ENCODE data around the gene BMAL2. TPM values are rescaled to one million over a fixed set of nuclear protein-coding genes. Genes with fewer than 3 reads are reported as not detected.

BMAL2 gene
- total RNA-seq (10 to 100 TPM; 21.6 to 22.4 TPM), polyA plus RNA-seq (0.10 TPM)

GRCh38 chr12:27332714-27333402, at the start of gene BMAL2:
Gene BMAL2 (plus strand): TSS chr12:27332836. CDS start chr12:27333073, 237 bp downstream.
- H3K4me1 ChIP-seq (ENCODE audit: insufficient read depth, low read length) = peaks cover 11% of the 10 kb centered on the region
- no peaks in the 10 kb centered on the region for H3K36me3 ChIP-seq (ENCODE audit: insufficient read depth, low read length)
- no peak within 1 kb of the TSS for H3K27ac ChIP-seq (ENCODE audit: low read depth, low read length)
- ChIA-PET POLR2A (no interaction called here), CTCF (no interaction called here)
- peaks cover 18 to 24% (median 22%) of the 10 kb centered on the region in 3 donors for H3K4me1 Mint-ChIP-seq
- H3K4me3 Mint-ChIP-seq = peak within 1 kb of the TSS; percentile 82 to 90 (median 85)
- no peaks in the 10 kb centered on the region for H3K9me3 ChIP-seq (ENCODE audit: low read length)
- no peaks in the 10 kb centered on the region for H3K9me3 Mint-ChIP-seq
- peaks cover 29% of the 10 kb centered on the region for H3K27me3 ChIP-seq (ENCODE audit: insufficient read depth, low read length, poor library complexity, severe bottlenecking)
- H3K4me3 ChIP-seq (ENCODE audit: low read length) = peak within 1 kb of the TSS; percentile 48
- H3K27me3 Mint-ChIP-seq = peaks cover 25 to 51% of the 10 kb centered on the region in 2 donors
- peaks cover 0 to 2% (median under 1%) of the 10 kb centered on the region in 3 donors for H3K36me3 Mint-ChIP-seq
- peak within 1 kb of the TSS in 3 of 8 donors; percentile 26 to 84 (median 61) for H3K27ac Mint-ChIP-seq
- DNase-seq = peak in 4 of 5 donors; percentile 5 to 23 (median 12)

GRCh38 chr12:27284021-27284420, 48.6 kb upstream of the BMAL2 start:
- Mint-ChIP-seq H3K27me3 (no peaks in the 10 kb centered on the region), H3K4me3 (no peak overlapping the region), H3K27ac (no peak overlapping the region), H3K36me3 (peaks cover 0 to 8% (median 0%) of the 10 kb centered on the region in 3 donors), H3K4me1 (peaks cover 3 to 13% (median 3%) of the 10 kb centered on the region in 3 donors), H3K9me3 (no peaks in the 10 kb centered on the region)
- H3K9me3 ChIP-seq (ENCODE audit: low read length) = no peaks in the 10 kb centered on the region
- no peak overlapping the region for H3K4me3 ChIP-seq (ENCODE audit: low read length)
- H3K4me1 ChIP-seq (ENCODE audit: insufficient read depth, low read length) = no peaks in the 10 kb centered on the region
- DNase-seq = no peak
- POLR2A ChIA-PET = no interaction called here
- CTCF ChIA-PET = no interaction called here
- no peaks in the 10 kb centered on the region for H3K27me3 ChIP-seq (ENCODE audit: insufficient read depth, low read length, poor library complexity, severe bottlenecking)
- H3K36me3 ChIP-seq (ENCODE audit: insufficient read depth, low read length) = no peaks in the 10 kb centered on the region
- H3K27ac ChIP-seq (ENCODE audit: low read depth, low read length) = no peak overlapping the region

- Mint-ChIP-seq H3K9me3 (no peaks in the 10 kb centered on the region), H3K4me3 (no peak overlapping the region), H3K4me1 (peaks cover 3 to 13% (median 3%) of the 10 kb centered on the region in 3 donors), H3K36me3 (peaks cover 0 to 8% (median 0%) of the 10 kb centered on the region in 3 donors), H3K27me3 (no peaks in the 10 kb centered on the region), H3K27ac (no peak overlapping the region)
- H3K4me3 ChIP-seq (ENCODE audit: low read length) = no peak overlapping the region
- no peak for DNase-seq
- no peaks in the 10 kb centered on the region for H3K27me3 ChIP-seq (ENCODE audit: insufficient read depth, low read length, poor library complexity, severe bottlenecking)
- POLR2A ChIA-PET = no interaction called here
- H3K4me1 ChIP-seq (ENCODE audit: insufficient read depth, low read length) = no peaks in the 10 kb centered on the region
- no peak overlapping the region for H3K27ac ChIP-seq (ENCODE audit: low read depth, low read length)
- CTCF ChIA-PET = interaction anchor here (0.8 kb wide), 1 partner anchor 433 kb away, joined by 3 read pairs; no protein-coding TSS in a partner anchor
- H3K36me3 ChIP-seq (ENCODE audit: insufficient read depth, low read length) = no peaks in the 10 kb centered on the region
- H3K9me3 ChIP-seq (ENCODE audit: low read length) = no peaks in the 10 kb centered on the region
Observed at GRCh38 chr12:27284751-27285150, 47.9 kb upstream of the BMAL2 start.

- Mint-ChIP-seq H3K27me3 (no peaks in the 10 kb centered on the region), H3K27ac (no peak overlapping the region), H3K36me3 (peaks cover 0 to 7% (median 0%) of the 10 kb centered on the region in 3 donors), H3K9me3 (no peaks in the 10 kb centered on the region), H3K4me1 (peaks cover 3 to 13% (median 4%) of the 10 kb centered on the region in 3 donors), H3K4me3 (no peak overlapping the region)
- Histone ChIP-seq H3K27me3 (ENCODE audit: insufficient read depth, low read length, poor library complexity, severe bottlenecking) (no peaks in the 10 kb centered on the region), H3K27ac (ENCODE audit: low read depth, low read length) (no peak overlapping the region), H3K9me3 (ENCODE audit: low read length) (no peaks in the 10 kb centered on the region), H3K4me3 (ENCODE audit: low read length) (no peak overlapping the region), H3K4me1 (ENCODE audit: insufficient read depth, low read length) (no peaks in the 10 kb centered on the region), H3K36me3 (ENCODE audit: insufficient read depth, low read length) (no peaks in the 10 kb centered on the region)
- ChIA-PET POLR2A (no interaction called here), CTCF (interaction anchor here (0.8 kb wide), 1 partner anchor 434 kb away, joined by 3 read pairs; no protein-coding TSS in a partner anchor)
- no peak for DNase-seq
Observed at GRCh38 chr12:27285403-27285802, 47.2 kb upstream of the BMAL2 start.

- POLR2A ChIA-PET = no interaction called here
- Mint-ChIP-seq H3K4me3 (no peak overlapping the region), H3K27ac (peak overlapping the region in 1 of 8 donors; percentile 67), H3K36me3 (peaks cover 0 to 3% (median 0%) of the 10 kb centered on the region in 3 donors), H3K27me3 (no peaks in the 10 kb centered on the region), H3K9me3 (no peaks in the 10 kb centered on the region), H3K4me1 (peaks cover 6 to 9% (median 8%) of the 10 kb centered on the region in 3 donors)
- DNase-seq = no peak
- no peaks in the 10 kb centered on the region for H3K27me3 ChIP-seq (ENCODE audit: insufficient read depth, low read length, poor library complexity, severe bottlenecking)
- no peaks in the 10 kb centered on the region for H3K4me1 ChIP-seq (ENCODE audit: insufficient read depth, low read length)
- CTCF ChIA-PET = no interaction called here
- H3K27ac ChIP-seq (ENCODE audit: low read depth, low read length) = no peak overlapping the region
- no peak overlapping the region for H3K4me3 ChIP-seq (ENCODE audit: low read length)
- H3K9me3 ChIP-seq (ENCODE audit: low read length) = no peaks in the 10 kb centered on the region
- H3K36me3 ChIP-seq (ENCODE audit: insufficient read depth, low read length) = no peaks in the 10 kb centered on the region
Observed at GRCh38 chr12:27289414-27289813, 43.2 kb upstream of the BMAL2 start.

- no peak for DNase-seq
- no peak overlapping the region for H3K4me3 Mint-ChIP-seq
- no peaks in the 10 kb centered on the region for H3K9me3 Mint-ChIP-seq
- Histone ChIP-seq H3K27me3 (ENCODE audit: insufficient read depth, low read length, poor library complexity, severe bottlenecking) (no peaks in the 10 kb centered on the region), H3K9me3 (ENCODE audit: low read length) (no peaks in the 10 kb centered on the region), H3K4me3 (ENCODE audit: low read length) (no peak overlapping the region), H3K36me3 (ENCODE audit: insufficient read depth, low read length) (no peaks in the 10 kb centered on the region), H3K4me1 (ENCODE audit: insufficient read depth, low read length) (no peaks in the 10 kb centered on the region), H3K27ac (ENCODE audit: low read depth, low read length) (no peak overlapping the region)
- ChIA-PET POLR2A (no interaction called here), CTCF (no interaction called here)
- peak overlapping the region in 1 of 8 donors; percentile 38 for H3K27ac Mint-ChIP-seq
- peaks cover 2 to 9% (median 8%) of the 10 kb centered on the region in 3 donors for H3K4me1 Mint-ChIP-seq
- no peaks in the 10 kb centered on the region for H3K27me3 Mint-ChIP-seq
- H3K36me3 Mint-ChIP-seq = peaks cover 0 to 3% (median 1%) of the 10 kb centered on the region in 3 donors
Observed at GRCh38 chr12:27290501-27291168, 42.0 kb upstream of the BMAL2 start.

GRCh38 chr12:27291862-27292261, 40.8 kb upstream of the BMAL2 start:
- H3K4me1 ChIP-seq (ENCODE audit: insufficient read depth, low read length) = no peaks in the 10 kb centered on the region
- ChIA-PET CTCF (no interaction called here), POLR2A (no interaction called here)
- Mint-ChIP-seq H3K4me1 (peaks cover 2 to 8% (median 4%) of the 10 kb centered on the region in 3 donors), H3K4me3 (no peak overlapping the region), H3K27me3 (no peaks in the 10 kb centered on the region), H3K9me3 (no peaks in the 10 kb centered on the region), H3K36me3 (peaks cover 0 to 3% (median 2%) of the 10 kb centered on the region in 3 donors), H3K27ac (no peak overlapping the region)
- H3K9me3 ChIP-seq (ENCODE audit: low read length) = no peaks in the 10 kb centered on the region
- no peak overlapping the region for H3K27ac ChIP-seq (ENCODE audit: low read depth, low read length)
- no peak overlapping the region for H3K4me3 ChIP-seq (ENCODE audit: low read length)
- no peaks in the 10 kb centered on the region for H3K36me3 ChIP-seq (ENCODE audit: insufficient read depth, low read length)
- no peaks in the 10 kb centered on the region for H3K27me3 ChIP-seq (ENCODE audit: insufficient read depth, low read length, poor library complexity, severe bottlenecking)
- no peak for DNase-seq

- H3K4me3 Mint-ChIP-seq = no peak overlapping the region
- H3K27me3 ChIP-seq (ENCODE audit: insufficient read depth, low read length, poor library complexity, severe bottlenecking) = no peaks in the 10 kb centered on the region
- CTCF ChIA-PET = no interaction called here
- no peak for DNase-seq
- no peaks in the 10 kb centered on the region for H3K27me3 Mint-ChIP-seq
- no peak overlapping the region for H3K27ac ChIP-seq (ENCODE audit: low read depth, low read length)
- peaks cover 2 to 8% (median 4%) of the 10 kb centered on the region in 3 donors for H3K4me1 Mint-ChIP-seq
- H3K4me1 ChIP-seq (ENCODE audit: insufficient read depth, low read length) = no peaks in the 10 kb centered on the region
- POLR2A ChIA-PET = no interaction called here
- H3K36me3 ChIP-seq (ENCODE audit: insufficient read depth, low read length) = no peaks in the 10 kb centered on the region
- H3K27ac Mint-ChIP-seq = no peak overlapping the region
- H3K9me3 ChIP-seq (ENCODE audit: low read length) = no peaks in the 10 kb centered on the region
- no peaks in the 10 kb centered on the region for H3K9me3 Mint-ChIP-seq
- H3K36me3 Mint-ChIP-seq = peaks cover 0 to 7% (median under 1%) of the 10 kb centered on the region in 3 donors
- no peak overlapping the region for H3K4me3 ChIP-seq (ENCODE audit: low read length)
Observed at GRCh38 chr12:27292718-27293117, 39.9 kb upstream of the BMAL2 start.
